SK-N-MC (cell line): ENCODE data around the gene PTPRZ1.

Source experiments
- EZH2 ChIP-seq: fragments of 200-600 bp; sonication (generic); IDR thresholded peaks from one replicate; pipeline ENCODE4 v1.6.1; 2017; ENCODE audit warnings: antibody characterized with exemption
- POLR2AphosphoS5 ChIP-seq: IDR thresholded peaks from 2 replicates; pipeline ENCODE4 v1.6.1; 2012; ENCODE audit warnings: mild to moderate bottlenecking, low read depth, low read length, borderline replicate concordance

- TF ChIP-seq POLR2AphosphoS5: no peak
- TF ChIP-seq EZH2: no peak
Observed at GRCh38 chr7:122059542-122059941, 186.6 kb downstream of the PTPRZ1 start.
